ENCODE results near the gene CROCC2. TPM values are rescaled to one million over a fixed set of nuclear protein-coding genes. Genes with fewer than 3 reads are reported as not detected.

The CROCC2 gene
- total and polyA plus RNA-seq, 10 of the 15 experiments (the other 5 are each of a cell fraction or from before 2014, with no cell fraction given) = not detected

GRCh38 chr2:240948905-240949790 is 43.0 kb downstream of the CROCC2 start (continued):
- TF ChIP-seq SUPT20H (IDR thresholded peaks at IDR 0.05; ENCODE audit: borderline replicate concordance, control insufficient read depth, low read depth, low read length) = no peak
- TF ChIP-seq RBBP5 (conservative IDR thresholded peaks at IDR 0.05) = no peak

GRCh38 chr2:240949791-240950705 is 43.9 kb downstream of the CROCC2 start:
- Histone ChIP-seq H3K27ac (ENCODE audit: control insufficient read depth, insufficient read depth) (no peak overlapping the region), H3K4me3 (no peak overlapping the region), H2AFZ (ENCODE audit: control insufficient read depth, low read depth, low read length) (no peak overlapping the region), H3K79me2 (ENCODE audit: control insufficient read depth, insufficient read depth, low read length) (no peaks in the 10 kb centered on the region), H3K9me3 (replicated peaks; ENCODE audit: control insufficient read depth, insufficient read depth, low read length) (no peaks in the 10 kb centered on the region), H3K4me1 (ENCODE audit: control insufficient read depth, insufficient read depth, low read length) (no peaks in the 10 kb centered on the region), H3K9ac (ENCODE audit: control insufficient read depth, insufficient read depth, low read length) (no peak overlapping the region), H4K20me1 (ENCODE audit: control insufficient read depth, insufficient read depth) (no peaks in the 10 kb centered on the region), H3K36me3 (ENCODE audit: control insufficient read depth in 2 of 2, insufficient read depth in 2 of 2, low read length in 1 of 2) (no peaks in the 10 kb centered on the region), H3K4me2 (ENCODE audit: control insufficient read depth, insufficient read depth) (no peak overlapping the region), H3K27me3 (replicated peaks in 1 of 2; ENCODE audit: control insufficient read depth in 2 of 2, insufficient read depth in 2 of 2, low read length in 1 of 2) (no peaks in the 10 kb centered on the region; a peak in 1 of 4 replicates)
- in situ Hi-C loops (cut with MboI) = no loop called here
- ChIA-PET POLR2A (interaction anchor here (0.5 kb wide), 1 partner anchor 363 kb away, joined by 3 read pairs; no protein-coding TSS in a partner anchor), CTCF (no interaction called here), SMC1A (ENCODE audit: uncharacterized antibody, unreplicated experiment) (no interaction called here), RAD21 (ENCODE audit: unreplicated experiment) (no interaction called here)
- intact Hi-C loops (cut with micrococcal nuclease; ENCODE audit: unreplicated experiment) = no loop called here
- 9% methylated on average over 14 of the region's 14 CpGs for WGBS (ENCODE audit: insufficient coverage, insufficient replicate concordance, low lambda C conversion rate, missing lambda C conversion rate)
- BruUV-seq (replicated peaks) = no TSS peak
- DNase-seq (ENCODE audit: low read depth, low spot score) (no peak), ATAC-seq (no peak), FAIRE-seq (no peak)
- TF ChIP-seq ELK1 (IDR thresholded peaks at IDR 0.05; ENCODE audit: low read depth, low read length) (no peak), STAT1 (conservative IDR thresholded peaks at IDR 0.05) (no peak), ATF3 (IDR thresholded peaks at IDR 0.05; ENCODE audit: borderline replicate concordance, extremely low read depth, low read depth, low read length) (no peak), GABPA (IDR thresholded peaks at IDR 0.05; ENCODE audit: low read depth) (no peak), SP1 (IDR thresholded peaks at IDR 0.05; ENCODE audit: low read depth, low read length) (no peak), YBX1 (IDR thresholded peaks at IDR 0.05) (no peak), MXI1 (IDR thresholded peaks at IDR 0.05; ENCODE audit: low read depth, low read length) (no peak), ZNF207 (IDR thresholded peaks at IDR 0.05; ENCODE audit: borderline replicate concordance) (no peak), IRF3 (IDR thresholded peaks at IDR 0.05) (no peak)
- TF ChIP-seq, protein P1, sequence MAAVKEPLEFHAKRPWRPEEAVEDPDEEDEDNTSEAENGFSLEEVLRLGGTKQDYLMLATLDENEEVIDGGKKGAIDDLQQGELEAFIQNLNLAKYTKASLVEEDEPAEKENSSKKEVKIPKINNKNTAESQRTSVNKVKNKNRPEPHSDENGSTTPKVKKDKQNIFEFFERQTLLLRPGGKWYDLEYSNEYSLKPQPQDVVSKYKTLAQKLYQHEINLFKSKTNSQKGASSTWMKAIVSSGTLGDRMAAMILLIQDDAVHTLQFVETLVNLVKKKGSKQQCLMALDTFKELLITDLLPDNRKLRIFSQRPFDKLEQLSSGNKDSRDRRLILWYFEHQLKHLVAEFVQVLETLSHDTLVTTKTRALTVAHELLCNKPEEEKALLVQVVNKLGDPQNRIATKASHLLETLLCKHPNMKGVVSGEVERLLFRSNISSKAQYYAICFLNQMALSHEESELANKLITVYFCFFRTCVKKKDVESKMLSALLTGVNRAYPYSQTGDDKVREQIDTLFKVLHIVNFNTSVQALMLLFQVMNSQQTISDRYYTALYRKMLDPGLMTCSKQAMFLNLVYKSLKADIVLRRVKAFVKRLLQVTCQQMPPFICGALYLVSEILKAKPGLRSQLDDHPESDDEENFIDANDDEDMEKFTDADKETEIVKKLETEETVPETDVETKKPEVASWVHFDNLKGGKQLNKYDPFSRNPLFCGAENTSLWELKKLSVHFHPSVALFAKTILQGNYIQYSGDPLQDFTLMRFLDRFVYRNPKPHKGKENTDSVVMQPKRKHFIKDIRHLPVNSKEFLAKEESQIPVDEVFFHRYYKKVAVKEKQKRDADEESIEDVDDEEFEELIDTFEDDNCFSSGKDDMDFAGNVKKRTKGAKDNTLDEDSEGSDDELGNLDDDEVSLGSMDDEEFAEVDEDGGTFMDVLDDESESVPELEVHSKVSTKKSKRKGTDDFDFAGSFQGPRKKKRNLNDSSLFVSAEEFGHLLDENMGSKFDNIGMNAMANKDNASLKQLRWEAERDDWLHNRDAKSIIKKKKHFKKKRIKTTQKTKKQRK (IDR thresholded peaks at IDR 0.05; ENCODE audit: low read depth, low read length) = no peak

All from GM12878 (cell line).